ENCODE results near the gene FLYWCH2.
A peak's percentile ranks its signal among the peaks of the same experiment; 100 is the strongest.

FLYWCH2 gene

GRCh38 chr16:2882650-2883457, at the start of gene FLYWCH2:
FLYWCH2 (plus strand) TSS chr16:2883215; CDS start chr16:2896450, 13,235 bp downstream.
- H3K9me3 ChIP-seq (ENCODE audit: insufficient read depth, low read length, severe bottlenecking) = peaks cover 10% of the 10 kb centered on the region
- peak within 1 kb of the TSS; percentile 94 for H3K9ac ChIP-seq (ENCODE audit: low read depth, low read length)
- H3K4me1 ChIP-seq (ENCODE audit: insufficient read depth, low read length) = peaks cover 24% of the 10 kb centered on the region
- no peaks in the 10 kb centered on the region; the same call in 1 of the 2 replicates for H3K36me3 ChIP-seq (ENCODE audit: insufficient read depth, low read length)
- H3K27ac ChIP-seq (ENCODE audit: low read length) = peak within 1 kb of the TSS; percentile 83
- peaks cover 20% of the 10 kb centered on the region for H3K79me2 ChIP-seq (ENCODE audit: insufficient read depth, low read length)
- H3K4me3 ChIP-seq (ENCODE audit: low read depth in 1 of 2, low read length in 2 of 2) = peak within 1 kb of the TSS; percentile 80 to 83
- H4K20me1 ChIP-seq (ENCODE audit: insufficient read depth, low read length) = no peaks in the 10 kb centered on the region
- no peak for TF ChIP-seq CTCF (IDR thresholded peaks at IDR 0.05; ENCODE audit: borderline replicate concordance, extremely low read depth, low read length, poor library complexity, severe bottlenecking)
- peak within 1 kb of the TSS; percentile 94 for H3K4me2 ChIP-seq (ENCODE audit: insufficient read depth, low read length)
- DNase-seq (peak; percentile 99), ATAC-seq (ENCODE audit: insufficient read depth, low read depth) (peak; percentile 88)
- H2AFZ ChIP-seq (ENCODE audit: low read depth, low read length) = peak within 1 kb of the TSS; percentile 94
- no peaks in the 10 kb centered on the region for H3K27me3 ChIP-seq (ENCODE audit: insufficient read depth, low read length, poor library complexity)

GRCh38 chr16:2833776-2834175, 49.2 kb upstream of the FLYWCH2 start:
- Histone ChIP-seq H3K4me2 (ENCODE audit: insufficient read depth, low read length) (no peak overlapping the region), H3K9me3 (ENCODE audit: insufficient read depth, low read length, severe bottlenecking) (no peaks in the 10 kb centered on the region), H4K20me1 (ENCODE audit: insufficient read depth, low read length) (no peaks in the 10 kb centered on the region), H3K27ac (ENCODE audit: low read length) (no peak overlapping the region), H3K4me3 (ENCODE audit: low read depth in 1 of 2, low read length in 2 of 2) (no peak overlapping the region), H3K4me1 (ENCODE audit: insufficient read depth, low read length) (no peaks in the 10 kb centered on the region), H3K9ac (ENCODE audit: low read depth, low read length) (no peak overlapping the region), H2AFZ (ENCODE audit: low read depth, low read length) (no peak overlapping the region), H3K36me3 (ENCODE audit: insufficient read depth, low read length) (no peaks in the 10 kb centered on the region), H3K79me2 (ENCODE audit: insufficient read depth, low read length) (no peaks in the 10 kb centered on the region), H3K27me3 (ENCODE audit: insufficient read depth, low read length, poor library complexity) (no peaks in the 10 kb centered on the region)
- DNase-seq = no peak
- no peak for ATAC-seq (ENCODE audit: insufficient read depth, low read depth)
- no peak for TF ChIP-seq EZH2 (IDR thresholded peaks at IDR 0.05; ENCODE audit: borderline replicate concordance, low read depth, low read length, severe bottlenecking)
- TF ChIP-seq CTCF (IDR thresholded peaks at IDR 0.05; ENCODE audit: borderline replicate concordance, extremely low read depth, low read length, poor library complexity, severe bottlenecking) = no peak

- Histone ChIP-seq H3K36me3 (ENCODE audit: insufficient read depth, low read length) (no peaks in the 10 kb centered on the region), H3K27me3 (ENCODE audit: insufficient read depth, low read length, poor library complexity) (no peaks in the 10 kb centered on the region), H3K9me3 (ENCODE audit: insufficient read depth, low read length, severe bottlenecking) (no peaks in the 10 kb centered on the region), H3K4me3 (ENCODE audit: low read depth in 1 of 2, low read length in 2 of 2) (no peak overlapping the region), H3K9ac (ENCODE audit: low read depth, low read length) (no peak overlapping the region), H2AFZ (ENCODE audit: low read depth, low read length) (no peak overlapping the region), H3K27ac (ENCODE audit: low read length) (no peak overlapping the region), H3K4me2 (ENCODE audit: insufficient read depth, low read length) (no peak overlapping the region), H4K20me1 (ENCODE audit: insufficient read depth, low read length) (no peaks in the 10 kb centered on the region), H3K4me1 (ENCODE audit: insufficient read depth, low read length) (no peaks in the 10 kb centered on the region), H3K79me2 (ENCODE audit: insufficient read depth, low read length) (no peaks in the 10 kb centered on the region)
- ATAC-seq (ENCODE audit: insufficient read depth, low read depth) (no peak), DNase-seq (no peak)
- TF ChIP-seq CTCF (IDR thresholded peaks at IDR 0.05; ENCODE audit: borderline replicate concordance, extremely low read depth, low read length, poor library complexity, severe bottlenecking) (no peak), EZH2 (IDR thresholded peaks at IDR 0.05; ENCODE audit: borderline replicate concordance, low read depth, low read length, severe bottlenecking) (no peak)
These were observed 48.0 kb upstream of the FLYWCH2 start for GRCh38 chr16:2834968-2835367.

All from DND-41 (cell line).